Loucy (cell line): ENCODE results near the gene TRPV6.

Experiments used
- H2AFZ ChIP-seq: fragments of 200-600 bp; sonication (generic); 2 replicates; pipeline ENCODE4 v1.6.0; 2016; ENCODE audit warnings: antibody characterized with exemption, mild to moderate bottlenecking, low read length, moderate library complexity
- H3F3A ChIP-seq: fragments of 200-600 bp; 2 replicates; pipeline ENCODE4 v1.6.0; 2016; ENCODE audit warnings: antibody characterized with exemption, low read depth, mild to moderate bottlenecking
- H3K27me3 ChIP-seq: fragments of 200-600 bp; sonication (generic); 2 replicates; pipeline ENCODE4 v1.6.1; 2014; ENCODE audit warnings: low read length, mild to moderate bottlenecking; ENCODE audit not compliant: insufficient read depth, poor library complexity, severe bottlenecking
- H3K36me3 ChIP-seq: fragments of 200-600 bp; sonication (generic); 2 replicates; pipeline ENCODE4 v1.6.1; 2016; ENCODE audit warnings: low read length; ENCODE audit not compliant: insufficient read depth
- H3K4me1 ChIP-seq: fragments of 200-600 bp; sonication (generic); 2 replicates; pipeline ENCODE4 v1.5.1; 2014; ENCODE audit warnings: low read length, mild to moderate bottlenecking; ENCODE audit not compliant: insufficient read depth, poor library complexity, severe bottlenecking
- H3K4me2 ChIP-seq: fragments of 200-600 bp; sonication (generic); 2 replicates; pipeline ENCODE4 v1.6.0; 2014; ENCODE audit warnings: antibody characterized with exemption, low read length, low read depth, mild to moderate bottlenecking; ENCODE audit not compliant: poor library complexity, severe bottlenecking
- H3K4me3 ChIP-seq: fragments of 200-600 bp; sonication (generic); 2 replicates; pipeline ENCODE4 v1.5.1; 2014; ENCODE audit warnings: low read length, mild to moderate bottlenecking, mixed read lengths; ENCODE audit not compliant: poor library complexity, severe bottlenecking
- H3K79me2 ChIP-seq: fragments of 200-600 bp; sonication (generic); 2 replicates; pipeline ENCODE4 v1.6.1; 2014; ENCODE audit warnings: low read length; ENCODE audit not compliant: insufficient read depth
- H3K9ac ChIP-seq: fragments of 200-600 bp; sonication (generic); 2 replicates; pipeline ENCODE4 v1.6.0; 2014; ENCODE audit warnings: mild to moderate bottlenecking, low read depth, low read length, moderate library complexity; ENCODE audit not compliant: poor library complexity, severe bottlenecking
- H3K9me2 ChIP-seq: fragments of 200-600 bp; sonication (generic); replicated peaks from 2 replicates; pipeline ENCODE4 v1.6.1; 2016; ENCODE audit warnings: low read depth, low read length, mixed read lengths
- H3K9me3 ChIP-seq: fragments of 200-600 bp; sonication (generic); 2 replicates; pipeline ENCODE4 v1.6.1; 2014; ENCODE audit warnings: mild to moderate bottlenecking, antibody characterized with exemption, low read length, low read depth; ENCODE audit not compliant: insufficient read depth
- H4K20me1 ChIP-seq: fragments of 200-600 bp; sonication (generic); 2 replicates; pipeline ENCODE4 v1.6.0; 2014; ENCODE audit warnings: antibody characterized with exemption, low read length, mild to moderate bottlenecking; ENCODE audit not compliant: insufficient read depth, poor library complexity, severe bottlenecking
- EZH2phosphoT487 ChIP-seq: fragments of 200-600 bp; IDR thresholded peaks from 2 replicates; pipeline ENCODE4 v1.6.1; 2018; ENCODE audit warnings: antibody characterized with exemption, mild to moderate bottlenecking, moderate library complexity, borderline replicate concordance
- TF ChIP-seq, protein P1 (sequence below): fragments of 200-600 bp; sonication (generic); conservative IDR thresholded peaks from 2 replicates; pipeline ENCODE4 v1.5.1; 2014; ENCODE audit warnings: mild to moderate bottlenecking, antibody characterized with exemption, low read length

The TRPV6 gene

DNA sequence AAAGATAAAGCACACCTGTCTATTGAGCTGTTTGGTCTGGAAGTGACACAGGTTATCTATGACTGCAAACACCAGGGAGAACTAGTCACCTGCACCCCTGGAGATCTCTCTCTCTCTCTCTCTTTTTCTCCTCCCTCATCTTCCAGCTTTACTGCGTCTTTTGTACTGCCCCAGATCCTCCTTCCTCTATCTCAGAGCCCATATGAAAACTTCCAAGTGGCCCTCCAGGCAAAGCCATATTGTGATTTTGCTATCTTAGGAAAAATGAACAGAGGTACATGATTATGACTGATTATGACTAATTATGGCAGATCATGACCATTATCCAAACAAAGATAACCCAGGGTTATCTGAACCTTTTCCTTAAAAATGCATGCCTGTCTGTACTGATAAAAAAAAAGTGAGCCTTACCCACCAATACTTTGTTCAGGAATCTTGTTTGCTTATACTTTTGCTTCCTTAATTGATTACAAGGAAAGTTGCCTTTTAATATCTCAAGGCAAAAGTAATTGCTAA, 43.2 kb downstream of the TRPV6 start:
- no peak for TF ChIP-seq EZH2phosphoT487
- TF ChIP-seq, protein P1, sequence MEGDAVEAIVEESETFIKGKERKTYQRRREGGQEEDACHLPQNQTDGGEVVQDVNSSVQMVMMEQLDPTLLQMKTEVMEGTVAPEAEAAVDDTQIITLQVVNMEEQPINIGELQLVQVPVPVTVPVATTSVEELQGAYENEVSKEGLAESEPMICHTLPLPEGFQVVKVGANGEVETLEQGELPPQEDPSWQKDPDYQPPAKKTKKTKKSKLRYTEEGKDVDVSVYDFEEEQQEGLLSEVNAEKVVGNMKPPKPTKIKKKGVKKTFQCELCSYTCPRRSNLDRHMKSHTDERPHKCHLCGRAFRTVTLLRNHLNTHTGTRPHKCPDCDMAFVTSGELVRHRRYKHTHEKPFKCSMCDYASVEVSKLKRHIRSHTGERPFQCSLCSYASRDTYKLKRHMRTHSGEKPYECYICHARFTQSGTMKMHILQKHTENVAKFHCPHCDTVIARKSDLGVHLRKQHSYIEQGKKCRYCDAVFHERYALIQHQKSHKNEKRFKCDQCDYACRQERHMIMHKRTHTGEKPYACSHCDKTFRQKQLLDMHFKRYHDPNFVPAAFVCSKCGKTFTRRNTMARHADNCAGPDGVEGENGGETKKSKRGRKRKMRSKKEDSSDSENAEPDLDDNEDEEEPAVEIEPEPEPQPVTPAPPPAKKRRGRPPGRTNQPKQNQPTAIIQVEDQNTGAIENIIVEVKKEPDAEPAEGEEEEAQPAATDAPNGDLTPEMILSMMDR, result no peak
- H3K36me3 ChIP-seq, result no peaks in the 10 kb centered on the region
- H3K9me2 ChIP-seq, result no peaks in the 10 kb centered on the region
- no peak overlapping the region for H3K4me2 ChIP-seq
- no peak overlapping the region for H3K4me3 ChIP-seq
- no peak overlapping the region for H2AFZ ChIP-seq
- H3K27me3 ChIP-seq, result no peaks in the 10 kb centered on the region
- H4K20me1 ChIP-seq, result no peaks in the 10 kb centered on the region
- no peaks in the 10 kb centered on the region for H3F3A ChIP-seq
- no peak overlapping the region for H3K9ac ChIP-seq
- H3K9me3 ChIP-seq, result no peaks in the 10 kb centered on the region
- peaks cover 18% of the 10 kb centered on the region for H3K4me1 ChIP-seq
- H3K79me2 ChIP-seq, result no peaks in the 10 kb centered on the region

- H3K9ac ChIP-seq, result peak overlapping the region; percentile 21
- no peaks in the 10 kb centered on the region for H3K79me2 ChIP-seq
- peaks cover 28% of the 10 kb centered on the region for H3K4me1 ChIP-seq
- H3K4me3 ChIP-seq, result no peak overlapping the region
- no peaks in the 10 kb centered on the region for H3F3A ChIP-seq
- no peaks in the 10 kb centered on the region for H3K9me3 ChIP-seq
- H2AFZ ChIP-seq, result peak overlapping the region; percentile 23; the same call in 1 of the 2 replicates
- TF ChIP-seq EZH2phosphoT487, result no peak
- TF ChIP-seq, protein P1, result no peak
- no peaks in the 10 kb centered on the region for H3K9me2 ChIP-seq
- no peaks in the 10 kb centered on the region for H4K20me1 ChIP-seq
- peak overlapping the region; percentile 39 for H3K4me2 ChIP-seq
- H3K27me3 ChIP-seq, result no peaks in the 10 kb centered on the region
- H3K36me3 ChIP-seq, result no peaks in the 10 kb centered on the region
Observed at GRCh38 chr7:142838461-142839213, 46.9 kb downstream of the TRPV6 start.

DNA sequence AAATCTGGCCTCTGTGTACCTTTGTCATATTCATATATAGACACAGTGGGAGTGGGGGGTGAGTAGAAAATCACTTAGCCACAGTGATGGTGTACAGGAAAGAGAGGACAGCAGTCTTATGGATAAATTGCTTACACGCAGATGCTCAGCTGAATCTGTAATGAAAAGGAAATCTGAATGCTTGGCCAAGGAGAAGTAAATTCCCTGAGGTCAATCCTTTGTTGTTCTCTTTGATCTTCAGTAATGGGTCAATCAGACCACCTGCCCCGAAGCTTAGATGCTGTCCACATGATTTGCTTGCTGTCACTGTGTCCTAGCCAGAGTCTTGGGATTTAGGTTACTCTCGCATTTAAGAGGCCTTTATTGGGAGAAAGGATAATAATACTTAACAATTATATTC, 49.1 kb downstream of the TRPV6 start:
- TF ChIP-seq, protein P1, result no peak
- TF ChIP-seq EZH2phosphoT487, result no peak
- H3K79me2 ChIP-seq, result no peaks in the 10 kb centered on the region
- no peaks in the 10 kb centered on the region for H4K20me1 ChIP-seq
- H3K9me2 ChIP-seq, result no peaks in the 10 kb centered on the region
- peaks cover 28% of the 10 kb centered on the region for H3K4me1 ChIP-seq
- peak overlapping the region; percentile 51 for H3K9ac ChIP-seq
- 0 out of 2 replicates have a peak overlapping the region, but pooled peaks have one; percentile 30 for H2AFZ ChIP-seq
- no peaks in the 10 kb centered on the region for H3K27me3 ChIP-seq
- no peaks in the 10 kb centered on the region for H3K9me3 ChIP-seq
- H3K4me3 ChIP-seq, result no peak overlapping the region
- no peaks in the 10 kb centered on the region for H3F3A ChIP-seq
- no peak overlapping the region for H3K4me2 ChIP-seq
- no peaks in the 10 kb centered on the region for H3K36me3 ChIP-seq
